ENCODE results near the gene NDUFS5. TPM values are rescaled to one million over a fixed set of nuclear protein-coding genes. Genes with fewer than 3 reads are reported as not detected.
"Not testable (repeated sequence)": the region's sequence is repeated elsewhere in the genome, so short reads cannot be mapped to it uniquely, and the experiment has no call there.

Gene NDUFS5
- total and polyA plus RNA-seq, 10 of the 15 experiments (the other 5 are each of a cell fraction or from before 2014, with no cell fraction given), result 240 to 1,578 (median 831) TPM

DNA sequence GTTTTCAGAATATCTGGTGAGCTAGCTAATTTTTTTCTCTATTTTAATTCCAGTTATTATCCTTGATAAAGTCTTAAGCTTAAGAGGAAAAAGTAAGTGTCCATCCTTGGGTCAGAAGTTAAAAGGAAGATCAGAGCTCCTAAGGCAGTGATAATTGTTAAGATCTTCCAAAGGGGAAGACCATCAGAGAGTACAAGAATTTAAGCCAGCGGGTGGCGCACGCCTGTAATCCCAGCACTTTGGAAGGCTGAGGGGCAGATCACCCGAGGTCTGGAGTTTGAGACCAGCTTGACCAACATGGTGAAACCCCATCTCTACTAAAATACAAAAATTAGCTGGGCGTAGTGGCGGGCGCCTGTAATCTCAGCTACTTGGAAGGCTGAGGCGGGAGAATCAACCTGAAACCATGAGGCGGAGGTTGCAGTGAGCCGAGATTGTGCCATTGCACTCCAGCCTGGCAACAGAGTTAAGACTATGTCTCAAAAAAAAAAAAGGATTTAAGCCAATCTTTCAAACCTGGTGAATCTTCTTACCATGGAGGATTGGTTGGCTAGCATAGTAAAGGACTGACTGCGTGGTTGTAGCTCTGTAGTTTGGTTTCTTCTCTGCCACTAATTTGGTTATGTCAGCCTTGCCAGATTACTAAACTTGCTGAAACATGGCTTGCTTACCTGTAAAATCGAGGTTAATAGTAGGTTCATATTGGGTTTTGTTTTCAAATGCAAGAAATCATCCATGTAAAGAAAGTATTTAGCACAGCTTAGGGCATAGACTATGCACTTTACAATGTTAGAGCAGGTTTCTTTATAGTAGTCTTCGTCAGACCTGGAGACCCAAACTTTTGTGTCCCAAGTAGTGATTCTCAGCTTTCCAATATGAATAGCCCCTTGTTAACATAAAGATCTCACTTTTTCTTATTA lies 19.2 kb upstream of the NDUFS5 start:
- Histone ChIP-seq H3K9ac (ENCODE audit: control insufficient read depth, insufficient read depth, low read length) (no peak overlapping the region), H3K27me3 (replicated peaks in 1 of 2; ENCODE audit: control insufficient read depth in 2 of 2, insufficient read depth in 2 of 2, low read length in 1 of 2) (no peaks in the 10 kb centered on the region), H3K4me3 (no peak overlapping the region), H3K9me3 (replicated peaks; ENCODE audit: control insufficient read depth, insufficient read depth, low read length) (no peaks in the 10 kb centered on the region), H2AFZ (ENCODE audit: control insufficient read depth, low read depth, low read length) (no peak overlapping the region), H3K27ac (ENCODE audit: control insufficient read depth, insufficient read depth) (no peak overlapping the region), H3K4me2 (ENCODE audit: control insufficient read depth, insufficient read depth) (no peak overlapping the region), H3K4me1 (ENCODE audit: control insufficient read depth, insufficient read depth, low read length) (no peaks in the 10 kb centered on the region), H3K79me2 (ENCODE audit: control insufficient read depth, insufficient read depth, low read length) (no peaks in the 10 kb centered on the region), H3K36me3 (ENCODE audit: control insufficient read depth in 2 of 2, insufficient read depth in 2 of 2, low read length in 1 of 2) (peaks cover 11 to 27% of the 10 kb centered on the region in 2 experiments), H4K20me1 (ENCODE audit: control insufficient read depth, insufficient read depth) (no peaks in the 10 kb centered on the region; the same call in 1 of the 2 replicates)
- ChIA-PET SMC1A (ENCODE audit: uncharacterized antibody, unreplicated experiment) (interaction anchor here (0.8 to 1.3 kb wide), 2 partner anchors 19 to 85 kb away, joined by 3 read pairs; partner anchors contain the start of gene NDUFS5), POLR2A (interaction anchor here (1.2 kb wide), 1 partner anchor 13 kb away, joined by 3 read pairs; no protein-coding TSS in a partner anchor), CTCF (interaction anchor here (0.6 to 1.3 kb wide), 5 partner anchors 9 to 662 kb away, joined by 3 to 5 read pairs (median 3); no protein-coding TSS in a partner anchor), RAD21 (ENCODE audit: unreplicated experiment) (interaction anchor here (0.6 kb wide), 1 partner anchor 28 kb away, joined by 3 read pairs; no protein-coding TSS in a partner anchor)
- in situ Hi-C loops (cut with MboI) (no loop called here), intact Hi-C loops (cut with micrococcal nuclease; ENCODE audit: unreplicated experiment) (no loop called here)
- no TSS peak for BruUV-seq (replicated peaks)
- WGBS (ENCODE audit: insufficient coverage, insufficient replicate concordance, low lambda C conversion rate, missing lambda C conversion rate), result 93% methylated on average over 13 of the region's 13 CpGs
- DNase-seq (ENCODE audit: low read depth, low spot score) (no peak), ATAC-seq (no peak), FAIRE-seq (no peak)
- TF ChIP-seq WRNIP1 (IDR thresholded peaks at IDR 0.05; ENCODE audit: borderline replicate concordance, low read depth, low read length), result no peak
- TF ChIP-seq CBFB (IDR thresholded peaks at IDR 0.05; ENCODE audit: low read depth), result no peak
- TF ChIP-seq, protein P1, sequence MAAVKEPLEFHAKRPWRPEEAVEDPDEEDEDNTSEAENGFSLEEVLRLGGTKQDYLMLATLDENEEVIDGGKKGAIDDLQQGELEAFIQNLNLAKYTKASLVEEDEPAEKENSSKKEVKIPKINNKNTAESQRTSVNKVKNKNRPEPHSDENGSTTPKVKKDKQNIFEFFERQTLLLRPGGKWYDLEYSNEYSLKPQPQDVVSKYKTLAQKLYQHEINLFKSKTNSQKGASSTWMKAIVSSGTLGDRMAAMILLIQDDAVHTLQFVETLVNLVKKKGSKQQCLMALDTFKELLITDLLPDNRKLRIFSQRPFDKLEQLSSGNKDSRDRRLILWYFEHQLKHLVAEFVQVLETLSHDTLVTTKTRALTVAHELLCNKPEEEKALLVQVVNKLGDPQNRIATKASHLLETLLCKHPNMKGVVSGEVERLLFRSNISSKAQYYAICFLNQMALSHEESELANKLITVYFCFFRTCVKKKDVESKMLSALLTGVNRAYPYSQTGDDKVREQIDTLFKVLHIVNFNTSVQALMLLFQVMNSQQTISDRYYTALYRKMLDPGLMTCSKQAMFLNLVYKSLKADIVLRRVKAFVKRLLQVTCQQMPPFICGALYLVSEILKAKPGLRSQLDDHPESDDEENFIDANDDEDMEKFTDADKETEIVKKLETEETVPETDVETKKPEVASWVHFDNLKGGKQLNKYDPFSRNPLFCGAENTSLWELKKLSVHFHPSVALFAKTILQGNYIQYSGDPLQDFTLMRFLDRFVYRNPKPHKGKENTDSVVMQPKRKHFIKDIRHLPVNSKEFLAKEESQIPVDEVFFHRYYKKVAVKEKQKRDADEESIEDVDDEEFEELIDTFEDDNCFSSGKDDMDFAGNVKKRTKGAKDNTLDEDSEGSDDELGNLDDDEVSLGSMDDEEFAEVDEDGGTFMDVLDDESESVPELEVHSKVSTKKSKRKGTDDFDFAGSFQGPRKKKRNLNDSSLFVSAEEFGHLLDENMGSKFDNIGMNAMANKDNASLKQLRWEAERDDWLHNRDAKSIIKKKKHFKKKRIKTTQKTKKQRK (IDR thresholded peaks at IDR 0.05; ENCODE audit: low read depth, low read length), result no peak

DNA sequence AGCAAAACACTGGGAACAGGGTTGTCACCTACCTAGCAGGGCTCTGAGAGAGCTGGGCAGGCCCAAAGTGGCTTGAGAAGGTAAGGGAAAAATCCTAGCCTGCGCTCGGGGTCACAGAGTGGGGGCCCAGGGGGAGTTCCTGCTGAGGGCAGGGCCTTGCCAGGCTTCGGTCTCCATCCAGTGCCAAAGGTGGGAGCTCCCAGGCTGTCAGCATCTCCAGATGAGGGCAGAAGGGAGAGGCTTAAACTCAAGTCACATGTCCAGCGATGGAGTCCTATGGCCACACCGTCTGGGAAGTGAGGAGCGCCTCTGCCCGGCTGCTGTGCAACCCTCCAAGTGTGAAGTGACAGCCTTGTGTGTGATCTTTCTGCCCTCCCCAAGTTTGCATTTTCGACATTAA lies 11.2 kb upstream of the NDUFS5 start:
- CTCF ChIA-PET; intact Hi-C loops (cut with micrococcal nuclease; ENCODE audit: unreplicated experiment); H3K9ac ChIP-seq (ENCODE audit: control insufficient read depth, insufficient read depth, low read length); H2AFZ ChIP-seq (ENCODE audit: control insufficient read depth, low read depth, low read length); H3K27ac ChIP-seq (ENCODE audit: control insufficient read depth, insufficient read depth); H3K9me3 ChIP-seq (replicated peaks; ENCODE audit: control insufficient read depth, insufficient read depth, low read length); DNase-seq (ENCODE audit: low read depth, low spot score); H3K36me3 ChIP-seq (ENCODE audit: control insufficient read depth in 2 of 2, insufficient read depth in 2 of 2, low read length in 1 of 2); in situ Hi-C loops (cut with MboI); FAIRE-seq; H4K20me1 ChIP-seq (ENCODE audit: control insufficient read depth, insufficient read depth); SMC1A ChIA-PET (ENCODE audit: uncharacterized antibody, unreplicated experiment); H3K4me1 ChIP-seq (ENCODE audit: control insufficient read depth, insufficient read depth, low read length); ATAC-seq; H3K4me2 ChIP-seq (ENCODE audit: control insufficient read depth, insufficient read depth); H3K4me3 ChIP-seq; H3K79me2 ChIP-seq (ENCODE audit: control insufficient read depth, insufficient read depth, low read length); BruUV-seq (replicated peaks); H3K27me3 ChIP-seq (replicated peaks in 1 of 2; ENCODE audit: control insufficient read depth in 2 of 2, insufficient read depth in 2 of 2, low read length in 1 of 2): not testable (repeated sequence)
- RAD21 ChIA-PET (ENCODE audit: unreplicated experiment), result interaction anchor here (0.6 kb wide), 1 partner anchor 20 kb away, joined by 3 read pairs; no protein-coding TSS in a partner anchor
- WGBS (ENCODE audit: insufficient coverage, insufficient replicate concordance, low lambda C conversion rate, missing lambda C conversion rate), result 85% methylated on average over 8 of the region's 8 CpGs
- POLR2A ChIA-PET, result interaction anchor here (1.2 kb wide), 1 partner anchor 11 kb away, joined by 3 read pairs; the partner anchor contains the start of gene NDUFS5
